Measurements from ENCODE around the gene RFT1.

- TF ChIP-seq FOXM1 (IDR thresholded peaks at IDR 0.05; ENCODE audit: borderline replicate concordance) (no peak), SP1 (IDR thresholded peaks at IDR 0.05) (no peak), NFRKB (IDR thresholded peaks at IDR 0.05) (no peak), SUZ12 (IDR thresholded peaks at IDR 0.05) (no peak), BHLHE40 (IDR thresholded peaks at IDR 0.05; ENCODE audit: borderline replicate concordance) (no peak), FOXA1 (IDR thresholded peaks at IDR 0.05) (no peak), CTBP1 (IDR thresholded peaks at IDR 0.05; ENCODE audit: borderline replicate concordance) (no peak), PKNOX1 (IDR thresholded peaks at IDR 0.05) (no peak)
Observed at GRCh38 chr3:53120336-53120735, 9.9 kb downstream of the RFT1 start.
